BLaER1 (cell line): ENCODE results near the gene TBX19.

Source experiments
- H3K27ac ChIP-seq: shearing (Covaris generic); formaldehyde crosslinking; 2 replicates; pipeline ENCODE4 v1.8.1; 2022
- H3K27me3 ChIP-seq: shearing (Covaris generic); formaldehyde crosslinking; 2 replicates; pipeline ENCODE4 v1.8.1; 2022
- H3K36me3 ChIP-seq: shearing (Covaris generic); formaldehyde crosslinking; 2 replicates; pipeline ENCODE4 v1.8.1; 2022
- H3K4me1 ChIP-seq: shearing (Covaris generic); formaldehyde crosslinking; 2 replicates; pipeline ENCODE4 v1.8.1; 2022
- H3K4me2 ChIP-seq: shearing (Covaris generic); formaldehyde crosslinking; 2 replicates; pipeline ENCODE4 v1.8.1; 2022
- H3K4me3 ChIP-seq: shearing (Covaris generic); formaldehyde crosslinking; 2 replicates; pipeline ENCODE4 v1.8.1; 2022
- H3K9ac ChIP-seq: shearing (Covaris generic); formaldehyde crosslinking; 2 replicates; pipeline ENCODE4 v1.8.1; 2022
- H3K9me3 ChIP-seq: shearing (Covaris generic); formaldehyde crosslinking; 2 replicates; pipeline ENCODE4 v1.8.1; 2022
- H4K20me1 ChIP-seq: shearing (Covaris generic); formaldehyde crosslinking; 2 replicates; pipeline ENCODE4 v1.8.1; 2022
- Cebpa-rat ChIP-seq: shearing (Covaris generic); IDR thresholded peaks from 2 replicates; pipeline ENCODE4 v1.8.1; 2022

Gene TBX19

DNA sequence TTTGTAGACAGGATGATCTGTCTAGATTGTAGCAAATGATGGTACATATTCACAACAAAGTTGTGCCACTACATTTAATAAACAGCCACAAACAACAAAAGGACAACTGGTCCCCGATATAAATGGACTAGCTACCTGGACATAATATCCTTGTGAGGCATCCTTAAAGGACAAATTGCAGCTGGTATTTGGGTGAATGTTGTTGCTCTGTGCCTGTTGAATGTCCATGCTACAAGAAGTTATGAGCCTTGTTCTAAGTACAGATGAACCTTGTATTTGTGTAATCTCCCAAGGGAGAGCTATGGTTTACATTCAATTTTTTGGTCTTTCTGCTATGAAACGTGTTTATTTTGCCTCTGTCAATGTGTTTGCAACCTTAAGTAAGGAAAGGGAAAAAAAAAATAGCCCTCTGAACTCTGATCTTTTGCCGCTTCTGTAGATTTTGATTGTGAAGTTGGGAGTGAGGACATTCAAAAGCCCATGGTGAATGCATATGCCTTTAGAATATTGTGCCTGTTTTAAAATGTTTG, 28.4 kb upstream of the TBX19 start:
- peaks cover 31% of the 10 kb centered on the region for H4K20me1 ChIP-seq
- no peaks in the 10 kb centered on the region for H3K27me3 ChIP-seq
- no peak for TF ChIP-seq Cebpa-rat
- H3K4me3 ChIP-seq, result no peak overlapping the region
- no peaks in the 10 kb centered on the region for H3K4me1 ChIP-seq
- H3K9me3 ChIP-seq, result peaks cover 32% of the 10 kb centered on the region
- H3K9ac ChIP-seq, result no peak overlapping the region
- H3K36me3 ChIP-seq, result peaks cover 87% of the 10 kb centered on the region
- H3K27ac ChIP-seq, result no peak overlapping the region
- no peak overlapping the region for H3K4me2 ChIP-seq

DNA sequence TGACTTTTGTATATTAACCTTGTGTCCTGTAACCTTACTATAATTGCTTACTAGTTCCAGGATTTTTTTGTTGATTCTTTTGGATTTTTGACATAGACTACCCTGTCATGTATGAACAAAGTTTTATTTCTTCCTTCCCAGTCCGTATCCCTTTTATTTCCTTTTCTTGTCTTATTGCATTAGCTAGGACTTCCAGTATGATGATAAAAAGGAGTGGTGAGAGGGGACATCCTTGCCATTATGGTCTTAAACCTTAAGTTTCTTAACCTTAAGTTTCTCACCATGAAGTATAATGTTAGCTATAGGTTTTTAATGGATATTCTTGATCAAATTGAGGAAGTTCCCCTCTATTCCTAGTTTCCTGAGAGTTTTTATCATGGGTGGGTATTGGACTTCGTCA, 24.5 kb upstream of the TBX19 start:
- Histone ChIP-seq H3K27me3 (no peaks in the 10 kb centered on the region), H3K27ac (no peak overlapping the region), H3K4me2 (no peak overlapping the region), H3K36me3 (peaks cover 69% of the 10 kb centered on the region), H4K20me1 (peaks cover 25% of the 10 kb centered on the region), H3K4me3 (no peak overlapping the region), H3K4me1 (no peaks in the 10 kb centered on the region), H3K9ac (no peak overlapping the region), H3K9me3 (peaks cover 34% of the 10 kb centered on the region)
- TF ChIP-seq Cebpa-rat, result no peak

DNA sequence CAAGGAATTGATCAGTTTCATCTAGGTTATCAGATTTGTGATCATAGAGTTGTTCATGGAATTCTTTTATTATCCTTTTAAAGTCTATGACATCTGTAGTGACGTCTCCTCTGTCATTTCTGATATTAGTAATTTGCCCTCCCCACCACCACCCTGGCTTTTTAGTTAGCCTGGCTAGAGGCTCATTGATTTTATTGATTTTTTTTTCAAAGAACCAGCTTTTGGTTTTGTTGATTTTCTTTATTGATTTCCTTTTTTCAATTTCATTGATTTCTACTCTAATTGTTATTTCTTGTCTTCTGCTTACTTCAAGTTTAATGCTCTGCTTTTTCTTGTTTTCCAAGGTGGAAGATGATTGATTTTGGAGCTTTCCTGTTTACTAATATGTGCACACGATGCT, 23.3 kb upstream of the TBX19 start:
- no peak for TF ChIP-seq Cebpa-rat
- no peak overlapping the region for H3K4me3 ChIP-seq
- peaks cover 70% of the 10 kb centered on the region for H3K36me3 ChIP-seq
- H3K9me3 ChIP-seq, result peaks cover 34% of the 10 kb centered on the region
- no peak overlapping the region for H3K27ac ChIP-seq
- H3K4me1 ChIP-seq, result no peaks in the 10 kb centered on the region
- H3K27me3 ChIP-seq, result no peaks in the 10 kb centered on the region
- H3K9ac ChIP-seq, result no peak overlapping the region
- H3K4me2 ChIP-seq, result no peak overlapping the region
- H4K20me1 ChIP-seq, result peaks cover 14% of the 10 kb centered on the region; the same call in 1 of the 2 replicates

DNA sequence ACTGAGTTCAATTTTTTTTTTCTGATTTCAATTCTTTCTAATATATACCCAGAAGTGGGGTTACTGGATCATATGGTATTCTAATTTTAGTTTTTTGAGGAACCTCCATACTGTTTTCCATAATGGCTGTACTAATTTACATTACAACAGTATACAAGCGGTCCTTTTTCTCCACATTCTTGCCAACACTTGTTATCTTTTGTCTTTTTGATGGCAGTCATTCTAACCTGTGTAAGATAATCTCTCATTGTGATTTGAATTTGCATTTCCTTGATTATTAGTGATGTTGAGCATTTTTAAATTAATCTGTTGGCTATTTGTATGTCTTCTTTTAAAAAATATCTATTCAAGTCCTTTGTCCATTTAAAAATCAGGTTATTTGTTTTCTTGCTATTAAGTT, 21.1 kb upstream of the TBX19 start:
- Histone ChIP-seq H3K4me1 (no peaks in the 10 kb centered on the region), H3K4me2 (no peak overlapping the region), H3K4me3 (no peak overlapping the region), H3K9me3 (peaks cover 41% of the 10 kb centered on the region), H4K20me1 (peaks cover 14% of the 10 kb centered on the region; the same call in 1 of the 2 replicates), H3K36me3 (peaks cover 65% of the 10 kb centered on the region), H3K9ac (no peak overlapping the region), H3K27me3 (no peaks in the 10 kb centered on the region), H3K27ac (no peak overlapping the region)
- TF ChIP-seq Cebpa-rat, result no peak

DNA sequence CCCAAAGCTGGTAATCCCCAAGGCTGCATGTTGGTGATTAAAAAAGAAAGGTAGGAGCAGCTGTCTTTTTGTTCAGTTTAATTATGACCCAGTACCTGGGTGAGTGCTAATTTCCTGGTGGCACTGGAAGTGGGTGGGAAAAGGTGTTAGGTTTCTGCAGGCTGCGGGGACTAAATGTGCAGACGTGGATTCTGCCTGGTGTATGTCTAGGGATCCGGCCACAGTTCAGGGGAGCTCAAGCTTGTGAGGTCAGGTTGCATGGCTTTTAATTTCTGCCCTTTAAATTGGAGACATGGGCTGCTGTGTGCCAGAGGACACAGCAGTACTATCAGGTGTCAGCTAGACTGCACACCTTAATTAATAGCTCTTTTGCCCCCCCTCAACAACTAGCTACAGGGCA, 20.3 kb upstream of the TBX19 start:
- Histone ChIP-seq H3K27ac (no peak overlapping the region), H3K9ac (no peak overlapping the region), H3K9me3 (peaks cover 41% of the 10 kb centered on the region), H3K36me3 (peaks cover 66% of the 10 kb centered on the region), H4K20me1 (peaks cover 14% of the 10 kb centered on the region; the same call in 1 of the 2 replicates), H3K27me3 (no peaks in the 10 kb centered on the region), H3K4me3 (no peak overlapping the region), H3K4me1 (no peaks in the 10 kb centered on the region), H3K4me2 (no peak overlapping the region)
- no peak for TF ChIP-seq Cebpa-rat

DNA sequence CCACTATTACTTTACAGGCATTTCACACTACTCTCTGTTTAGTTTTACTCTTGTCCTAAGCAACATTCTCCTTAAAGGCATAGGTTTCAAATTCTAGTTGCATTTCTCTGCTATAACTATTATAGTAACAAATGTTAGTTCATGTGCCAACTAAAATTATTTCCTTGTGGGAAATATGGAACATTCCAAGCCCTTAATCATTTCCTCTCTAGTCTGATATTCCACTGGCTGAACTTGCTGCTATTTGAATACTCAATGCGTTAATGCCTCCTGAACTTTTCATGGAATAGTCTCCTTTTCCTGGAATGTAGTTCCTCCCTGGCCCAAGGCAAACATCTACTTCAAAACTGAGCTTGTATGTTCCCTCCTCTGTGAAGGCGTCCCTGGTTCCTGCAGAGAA, 19.3 kb upstream of the TBX19 start:
- H3K27ac ChIP-seq, result no peak overlapping the region
- no peak overlapping the region for H3K4me2 ChIP-seq
- H3K4me3 ChIP-seq, result no peak overlapping the region
- peaks cover 41% of the 10 kb centered on the region for H3K9me3 ChIP-seq
- H3K4me1 ChIP-seq, result no peaks in the 10 kb centered on the region
- H3K27me3 ChIP-seq, result no peaks in the 10 kb centered on the region
- no peak for TF ChIP-seq Cebpa-rat
- H4K20me1 ChIP-seq, result peaks cover 14% of the 10 kb centered on the region; the same call in 1 of the 2 replicates
- H3K36me3 ChIP-seq, result peaks cover 66% of the 10 kb centered on the region
- H3K9ac ChIP-seq, result no peak overlapping the region

DNA sequence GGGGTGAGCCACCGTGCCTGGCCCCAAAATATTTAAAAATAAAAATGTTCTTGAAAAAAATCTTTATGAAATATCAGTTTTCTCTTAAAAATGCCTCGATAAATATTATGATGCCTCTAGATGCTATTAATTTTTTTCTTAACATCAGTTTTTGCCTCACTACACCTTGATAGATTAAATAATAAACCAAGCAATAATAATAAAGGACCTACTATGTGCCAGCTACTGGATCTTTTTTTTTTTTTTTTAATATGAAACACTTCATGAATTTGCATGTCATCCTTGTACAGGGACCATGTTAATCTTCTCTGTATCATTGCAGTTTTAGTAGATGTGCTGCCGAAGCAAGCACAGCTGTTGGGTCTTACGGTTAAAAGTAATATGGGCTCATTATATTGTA, 17.5 kb upstream of the TBX19 start:
- Histone ChIP-seq H3K4me3 (no peak overlapping the region), H4K20me1 (peaks cover 14% of the 10 kb centered on the region; the same call in 1 of the 2 replicates), H3K27ac (no peak overlapping the region), H3K4me2 (no peak overlapping the region), H3K4me1 (no peaks in the 10 kb centered on the region), H3K36me3 (peaks cover 77% of the 10 kb centered on the region), H3K9ac (no peak overlapping the region), H3K27me3 (no peaks in the 10 kb centered on the region), H3K9me3 (peaks cover 49% of the 10 kb centered on the region)
- no peak for TF ChIP-seq Cebpa-rat

DNA sequence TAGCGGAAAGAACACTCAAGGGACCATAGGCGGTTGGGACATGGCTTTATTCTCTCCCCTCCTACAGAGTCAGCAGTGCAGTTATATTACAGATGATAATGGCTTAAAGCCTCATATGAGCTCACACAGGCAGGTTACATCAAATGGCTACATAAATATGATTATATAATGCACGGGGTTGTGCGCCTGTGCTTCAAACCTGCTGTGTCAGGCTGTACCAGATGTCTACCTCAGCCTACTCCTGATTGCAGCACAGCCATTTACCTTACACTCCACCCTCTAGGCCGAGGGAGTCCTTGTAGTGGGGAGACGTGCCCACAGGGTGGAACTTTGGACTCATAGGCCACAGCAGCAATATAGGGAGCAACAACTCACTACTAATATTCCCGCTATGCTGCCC, 16.4 kb upstream of the TBX19 start:
- no peaks in the 10 kb centered on the region for H3K4me1 ChIP-seq
- H3K9me3 ChIP-seq, result peaks cover 61% of the 10 kb centered on the region
- peaks cover 70% of the 10 kb centered on the region for H3K36me3 ChIP-seq
- no peak overlapping the region for H3K27ac ChIP-seq
- peaks cover 14% of the 10 kb centered on the region; the same call in 1 of the 2 replicates for H4K20me1 ChIP-seq
- no peaks in the 10 kb centered on the region for H3K27me3 ChIP-seq
- no peak overlapping the region for H3K9ac ChIP-seq
- no peak overlapping the region for H3K4me2 ChIP-seq
- H3K4me3 ChIP-seq, result no peak overlapping the region
- TF ChIP-seq Cebpa-rat, result no peak

DNA sequence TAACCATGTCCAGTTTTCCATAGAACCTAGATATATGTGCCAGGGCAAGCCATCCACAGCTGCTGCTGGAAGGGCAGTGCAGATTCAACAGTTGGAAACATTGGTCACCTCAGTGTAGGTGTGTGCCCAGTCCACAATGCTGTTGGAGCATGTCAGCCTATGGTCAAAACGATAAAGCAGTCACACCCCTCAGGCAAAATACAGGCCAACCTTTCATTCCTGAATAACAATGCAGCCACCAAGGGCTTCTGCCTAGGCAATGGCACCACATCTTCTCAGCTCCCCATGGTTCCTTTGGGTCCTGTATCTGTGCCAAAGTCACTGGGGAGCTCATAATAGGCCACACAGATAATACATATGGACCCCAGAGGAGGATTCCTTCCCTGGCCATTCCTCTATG, 15.1 kb upstream of the TBX19 start:
- TF ChIP-seq Cebpa-rat, result no peak
- peaks cover 72% of the 10 kb centered on the region for H3K36me3 ChIP-seq
- no peak overlapping the region for H3K27ac ChIP-seq
- peaks cover 72% of the 10 kb centered on the region for H3K9me3 ChIP-seq
- no peak overlapping the region for H3K9ac ChIP-seq
- no peaks in the 10 kb centered on the region for H3K27me3 ChIP-seq
- peaks cover 6% of the 10 kb centered on the region; the same call in 1 of the 2 replicates for H4K20me1 ChIP-seq
- H3K4me3 ChIP-seq, result no peak overlapping the region
- H3K4me1 ChIP-seq, result no peaks in the 10 kb centered on the region
- H3K4me2 ChIP-seq, result no peak overlapping the region

DNA sequence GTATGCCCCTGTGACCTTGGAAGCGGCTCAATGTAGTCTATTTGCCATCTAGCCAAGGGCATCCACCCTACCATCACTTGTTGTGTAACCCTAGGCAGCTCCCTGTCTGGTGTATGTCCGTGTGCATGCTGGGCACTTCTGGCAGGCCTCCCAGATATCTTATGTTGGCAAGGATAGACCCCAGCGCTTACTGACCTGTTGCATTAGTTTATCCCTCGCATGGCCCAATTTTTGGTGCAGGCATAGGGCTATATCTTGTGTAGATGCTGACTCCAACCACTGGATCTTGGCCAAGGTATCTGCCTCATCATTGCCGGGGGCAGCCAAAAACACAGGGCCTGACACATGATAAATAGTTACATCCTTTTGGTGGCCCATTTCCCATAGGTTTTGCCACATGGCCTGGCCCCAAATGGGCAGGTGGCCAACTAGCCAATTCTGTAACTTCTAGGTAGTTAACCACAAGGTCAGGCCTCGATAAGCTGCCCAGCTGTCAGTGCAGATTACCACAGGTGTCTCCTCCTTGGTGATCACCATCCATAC, 14.0 kb upstream of the TBX19 start:
- no peak overlapping the region for H3K27ac ChIP-seq
- H4K20me1 ChIP-seq, result no peaks in the 10 kb centered on the region
- no peak overlapping the region for H3K9ac ChIP-seq
- no peaks in the 10 kb centered on the region for H3K27me3 ChIP-seq
- H3K4me3 ChIP-seq, result no peak overlapping the region
- H3K4me1 ChIP-seq, result no peaks in the 10 kb centered on the region
- peaks cover 72% of the 10 kb centered on the region for H3K9me3 ChIP-seq
- peaks cover 63% of the 10 kb centered on the region for H3K36me3 ChIP-seq
- H3K4me2 ChIP-seq, result no peak overlapping the region
- TF ChIP-seq Cebpa-rat, result no peak

DNA sequence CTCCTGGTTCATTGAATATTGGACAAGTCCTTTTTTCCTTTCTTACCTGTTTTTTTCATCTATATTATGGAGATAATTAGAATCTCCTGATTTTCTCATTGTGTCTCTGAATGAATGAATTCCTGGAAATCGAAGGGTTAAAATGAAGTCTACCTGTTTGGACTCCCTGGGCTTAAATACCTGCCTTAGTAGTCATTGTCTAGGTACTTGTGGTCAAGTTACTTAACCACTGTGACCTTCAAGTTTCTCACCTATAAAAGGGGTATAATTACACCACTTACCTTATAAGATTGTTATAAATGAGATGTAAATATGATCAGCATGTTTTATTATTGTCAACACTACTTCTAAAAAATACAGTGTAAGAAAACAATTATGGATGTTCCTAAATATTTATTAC, 9.0 kb upstream of the TBX19 start:
- no peak for TF ChIP-seq Cebpa-rat
- Histone ChIP-seq H3K9ac (no peak overlapping the region), H3K4me2 (no peak overlapping the region), H3K4me3 (no peak overlapping the region), H3K36me3 (peaks cover 21% of the 10 kb centered on the region), H3K9me3 (peaks cover 54% of the 10 kb centered on the region), H4K20me1 (no peaks in the 10 kb centered on the region), H3K4me1 (peaks cover 16% of the 10 kb centered on the region), H3K27me3 (no peaks in the 10 kb centered on the region), H3K27ac (no peak overlapping the region)
